ENCODE results near the gene PAM.
"Not testable (repeated sequence)": the region's sequence is repeated elsewhere in the genome, so short reads cannot be mapped to it uniquely, and the experiment has no call there.

PAM gene

DNA sequence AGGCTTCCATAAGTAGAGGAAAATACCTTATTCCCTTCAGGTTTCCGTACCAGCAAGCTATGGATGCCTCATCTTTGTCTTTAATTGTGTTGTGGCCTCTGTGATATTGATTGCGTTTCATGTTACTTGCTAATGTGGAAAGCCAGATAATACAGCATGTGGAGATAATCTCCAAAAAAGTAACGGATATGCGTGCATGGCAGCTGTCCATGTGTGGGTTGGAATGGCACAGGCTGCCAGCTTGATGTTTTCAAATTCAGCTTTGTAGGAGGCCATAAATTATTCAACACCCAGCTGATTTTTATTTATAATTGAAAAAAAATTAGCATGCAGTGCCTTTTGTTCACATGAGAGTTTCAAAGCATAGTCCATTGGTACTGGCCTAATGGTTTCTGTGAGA is 219.9 kb downstream of the PAM start:
- no peak for DNase-seq (ENCODE audit: insufficient read length, low spot score)
- no peak for TF ChIP-seq POU2F2 (IDR thresholded peaks at IDR 0.05; ENCODE audit: low read depth, low read length)
- no peak for TF ChIP-seq POLR2AphosphoS5 (IDR thresholded peaks at IDR 0.05; ENCODE audit: low read depth, low read length)
- TF ChIP-seq TAF1 (IDR thresholded peaks at IDR 0.05; ENCODE audit: low read depth, low read length): no peak
- TF ChIP-seq POLR2A (IDR thresholded peaks at IDR 0.05; ENCODE audit: low read depth, low read length): no peak
- TF ChIP-seq PAX5 (IDR thresholded peaks at IDR 0.05; ENCODE audit: insufficient read depth, low read length, severe bottlenecking): no peak
- TF ChIP-seq SPI1 (IDR thresholded peaks at IDR 0.05; ENCODE audit: low read depth, low read length): no peak
- no peak for FAIRE-seq

DNA sequence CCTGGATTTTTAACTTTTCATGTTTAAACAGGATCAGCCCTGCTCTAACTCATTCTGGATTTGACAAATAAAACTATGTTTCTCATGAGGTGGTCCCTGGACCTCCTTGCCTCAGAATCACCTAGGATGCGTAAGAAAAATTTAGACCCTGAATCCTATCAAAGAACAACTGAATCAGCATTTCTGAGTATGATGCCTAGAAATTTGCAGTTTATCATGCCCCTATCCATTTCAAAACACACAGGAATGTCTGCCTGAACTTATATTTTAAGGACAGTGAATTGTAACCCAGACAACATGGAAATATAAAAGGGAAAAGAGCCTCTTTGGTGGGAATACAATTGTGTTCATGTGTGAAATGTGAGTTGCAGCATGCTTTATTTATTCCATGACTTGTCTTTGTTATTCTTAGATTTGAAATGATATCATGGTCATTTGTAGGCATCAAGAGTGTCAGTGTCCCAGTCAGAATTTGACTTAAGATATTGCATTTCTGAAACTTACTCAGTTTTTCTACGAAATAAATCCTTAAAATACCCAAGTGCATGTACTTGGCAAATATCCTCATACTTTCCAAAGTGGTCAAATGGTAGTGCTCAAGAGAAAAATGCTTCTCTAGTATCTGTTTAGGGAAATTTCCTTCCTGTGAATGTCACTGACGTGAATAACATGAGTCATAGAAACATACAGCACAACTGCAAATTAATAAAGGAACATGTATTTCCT is 220.5 kb downstream of the PAM start:
- TF ChIP-seq TAF1 (IDR thresholded peaks at IDR 0.05; ENCODE audit: low read depth, low read length): no peak
- no peak for TF ChIP-seq POU2F2 (IDR thresholded peaks at IDR 0.05; ENCODE audit: low read depth, low read length)
- no peak for TF ChIP-seq SPI1 (IDR thresholded peaks at IDR 0.05; ENCODE audit: low read depth, low read length)
- no peak for TF ChIP-seq PAX5 (IDR thresholded peaks at IDR 0.05; ENCODE audit: insufficient read depth, low read length, severe bottlenecking)
- TF ChIP-seq POLR2A (IDR thresholded peaks at IDR 0.05; ENCODE audit: low read depth, low read length): no peak
- no peak for TF ChIP-seq POLR2AphosphoS5 (IDR thresholded peaks at IDR 0.05; ENCODE audit: low read depth, low read length)
- FAIRE-seq: no peak
- DNase-seq (ENCODE audit: insufficient read length, low spot score): no peak

DNA sequence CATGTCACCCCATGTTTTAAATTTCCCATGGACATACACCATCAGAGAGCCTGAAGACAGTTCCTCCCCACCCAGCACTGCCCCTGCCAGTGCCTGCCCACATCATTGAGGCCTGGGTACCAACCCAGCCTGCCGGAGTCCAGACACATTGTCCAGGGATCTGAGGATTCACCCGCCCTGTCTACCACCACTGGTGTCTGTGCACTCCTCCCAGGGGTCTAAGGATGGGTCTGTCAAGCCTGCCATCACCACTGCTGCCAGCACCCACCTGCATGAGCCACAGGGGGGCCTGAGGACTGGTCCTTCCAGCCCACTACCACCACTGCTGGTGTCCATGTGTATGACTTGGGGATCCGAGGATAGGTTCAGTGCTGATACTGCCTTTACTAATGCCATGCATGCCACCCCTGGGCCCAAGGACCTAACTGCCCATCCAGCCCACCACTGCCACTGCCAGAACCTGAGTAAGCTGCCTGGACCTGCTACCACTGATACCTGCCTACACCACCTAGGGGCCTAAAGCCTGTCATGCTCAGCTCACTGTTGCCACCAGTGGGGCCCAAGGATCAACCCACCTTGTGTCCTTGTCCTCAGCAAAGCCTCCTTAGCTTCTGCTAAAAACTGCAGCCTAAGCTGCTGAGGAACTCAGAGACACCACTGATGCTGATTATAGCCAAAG is 227.0 kb downstream of the PAM start:
- TF ChIP-seq TAF1 (IDR thresholded peaks at IDR 0.05; ENCODE audit: low read depth, low read length) (no peak), POU2F2 (IDR thresholded peaks at IDR 0.05; ENCODE audit: low read depth, low read length) (no peak), PAX5 (IDR thresholded peaks at IDR 0.05; ENCODE audit: insufficient read depth, low read length, severe bottlenecking) (no peak), POLR2A (IDR thresholded peaks at IDR 0.05; ENCODE audit: low read depth, low read length) (no peak), SPI1 (IDR thresholded peaks at IDR 0.05; ENCODE audit: low read depth, low read length) (no peak), POLR2AphosphoS5 (IDR thresholded peaks at IDR 0.05; ENCODE audit: low read depth, low read length) (no peak)
- FAIRE-seq (no peak), DNase-seq (ENCODE audit: insufficient read length, low spot score) (no peak)

DNA sequence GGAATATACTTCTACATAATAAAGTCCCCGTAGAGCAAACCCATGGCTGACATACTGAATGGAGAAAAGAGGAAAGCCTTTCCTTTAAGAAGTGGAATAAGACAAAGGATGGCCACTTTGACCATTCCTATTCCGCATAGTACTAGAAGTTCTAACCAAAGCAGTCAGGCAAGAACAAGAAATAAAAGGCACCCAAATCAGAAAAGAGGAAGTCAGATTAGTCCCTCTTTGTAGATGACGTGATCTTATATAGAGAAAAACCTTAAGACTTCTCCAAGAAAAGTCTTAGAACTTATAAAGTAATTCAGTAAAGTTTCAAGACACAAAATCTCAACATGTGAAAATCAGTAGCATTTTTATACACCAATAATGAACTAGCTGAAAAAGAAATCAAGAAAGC is 231.0 kb downstream of the PAM start:
- no peak for DNase-seq (ENCODE audit: insufficient read length, low spot score)
- FAIRE-seq: no peak
- TF ChIP-seq POU2F2 (IDR thresholded peaks at IDR 0.05; ENCODE audit: low read depth, low read length): no peak
- TF ChIP-seq SPI1 (IDR thresholded peaks at IDR 0.05; ENCODE audit: low read depth, low read length): peak; percentile 83

DNA sequence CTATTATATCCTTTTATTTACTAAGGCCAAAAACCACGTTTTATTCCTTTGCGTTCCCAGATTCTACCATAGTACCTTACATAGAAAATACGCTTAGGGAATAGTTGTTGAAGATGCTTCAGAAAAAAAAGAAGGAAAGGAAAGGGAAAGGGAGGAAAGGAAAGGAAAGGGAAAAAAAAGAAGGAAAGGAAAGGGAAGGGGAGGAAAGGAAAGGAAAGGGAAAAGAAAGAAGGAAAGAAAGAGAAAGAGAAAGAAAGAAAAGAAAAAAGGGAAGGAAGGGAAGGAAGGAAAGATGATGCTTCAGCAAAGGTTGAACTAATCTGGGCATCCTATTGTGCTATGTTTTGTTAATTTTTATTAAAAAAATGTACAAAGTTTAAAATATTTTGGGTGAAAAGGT is 233.4 kb downstream of the PAM start:
- FAIRE-seq (no peak), DNase-seq (ENCODE audit: insufficient read length, low spot score) (no peak)
- no peak for TF ChIP-seq POLR2A (IDR thresholded peaks at IDR 0.05; ENCODE audit: low read depth, low read length)
- TF ChIP-seq TAF1 (IDR thresholded peaks at IDR 0.05; ENCODE audit: low read depth, low read length): no peak
- TF ChIP-seq POLR2AphosphoS5 (IDR thresholded peaks at IDR 0.05; ENCODE audit: low read depth, low read length): no peak
- no peak for TF ChIP-seq PAX5 (IDR thresholded peaks at IDR 0.05; ENCODE audit: insufficient read depth, low read length, severe bottlenecking)
- TF ChIP-seq SPI1 (IDR thresholded peaks at IDR 0.05; ENCODE audit: low read depth, low read length): no peak
- TF ChIP-seq POU2F2 (IDR thresholded peaks at IDR 0.05; ENCODE audit: low read depth, low read length): no peak

DNA sequence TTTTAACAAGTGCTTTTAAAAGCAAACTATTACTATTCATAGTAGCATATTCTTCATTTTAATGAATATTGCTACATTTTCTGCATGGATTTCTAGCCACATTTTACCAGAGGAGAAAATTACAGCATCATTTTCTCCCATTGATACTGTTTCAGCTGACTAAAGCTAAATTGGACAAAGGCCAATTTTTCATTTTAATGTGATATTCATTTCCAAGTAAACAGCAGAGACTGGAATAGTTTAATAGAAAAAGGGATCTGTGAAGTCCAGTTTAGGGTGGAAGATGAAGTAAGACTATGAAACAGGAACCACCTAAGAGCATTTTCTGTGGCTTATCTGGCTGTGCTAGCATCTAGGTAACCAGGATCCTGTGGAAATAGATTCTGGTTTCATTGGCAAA is 236.7 kb downstream of the PAM start:
- no peak for TF ChIP-seq PAX5 (IDR thresholded peaks at IDR 0.05; ENCODE audit: insufficient read depth, low read length, severe bottlenecking)
- no peak for TF ChIP-seq TAF1 (IDR thresholded peaks at IDR 0.05; ENCODE audit: low read depth, low read length)
- TF ChIP-seq POLR2AphosphoS5 (IDR thresholded peaks at IDR 0.05; ENCODE audit: low read depth, low read length): no peak
- no peak for TF ChIP-seq POU2F2 (IDR thresholded peaks at IDR 0.05; ENCODE audit: low read depth, low read length)
- FAIRE-seq (no peak), DNase-seq (ENCODE audit: insufficient read length, low spot score) (no peak)

DNA sequence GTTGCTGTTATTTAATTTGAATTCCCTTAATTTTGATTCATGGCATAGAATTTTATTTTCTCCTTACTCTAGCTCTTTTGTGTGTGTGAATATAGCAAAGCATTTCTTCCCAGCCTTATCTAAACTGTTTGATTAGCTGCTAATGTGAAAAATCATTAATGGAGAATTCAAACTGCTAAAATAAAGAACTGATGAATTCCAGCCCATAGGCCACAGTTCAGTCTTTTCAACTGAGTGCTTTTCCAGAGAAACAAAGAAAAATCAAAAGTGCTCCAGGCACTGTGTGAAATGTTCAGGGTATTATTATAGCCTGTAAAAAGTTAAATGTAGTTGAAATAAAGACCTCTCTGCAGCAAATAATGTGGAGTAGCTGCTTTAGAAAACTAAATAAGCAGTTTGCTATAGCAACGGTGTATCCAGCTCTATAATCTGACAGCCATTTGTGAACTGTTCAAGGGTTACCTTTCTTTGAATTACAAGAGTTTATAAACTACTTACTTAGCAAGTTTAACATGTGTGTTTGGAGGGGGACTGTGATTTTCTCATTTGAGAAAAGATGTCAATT is 241.0 kb downstream of the PAM start:
- DNase-seq (ENCODE audit: insufficient read length, low spot score) (no peak), FAIRE-seq (no peak)
- TF ChIP-seq POLR2AphosphoS5 (IDR thresholded peaks at IDR 0.05; ENCODE audit: low read depth, low read length) (no peak), POLR2A (IDR thresholded peaks at IDR 0.05; ENCODE audit: low read depth, low read length) (no peak), POU2F2 (IDR thresholded peaks at IDR 0.05; ENCODE audit: low read depth, low read length) (no peak), SPI1 (IDR thresholded peaks at IDR 0.05; ENCODE audit: low read depth, low read length) (no peak), PAX5 (IDR thresholded peaks at IDR 0.05; ENCODE audit: insufficient read depth, low read length, severe bottlenecking) (no peak), TAF1 (IDR thresholded peaks at IDR 0.05; ENCODE audit: low read depth, low read length) (no peak)

DNA sequence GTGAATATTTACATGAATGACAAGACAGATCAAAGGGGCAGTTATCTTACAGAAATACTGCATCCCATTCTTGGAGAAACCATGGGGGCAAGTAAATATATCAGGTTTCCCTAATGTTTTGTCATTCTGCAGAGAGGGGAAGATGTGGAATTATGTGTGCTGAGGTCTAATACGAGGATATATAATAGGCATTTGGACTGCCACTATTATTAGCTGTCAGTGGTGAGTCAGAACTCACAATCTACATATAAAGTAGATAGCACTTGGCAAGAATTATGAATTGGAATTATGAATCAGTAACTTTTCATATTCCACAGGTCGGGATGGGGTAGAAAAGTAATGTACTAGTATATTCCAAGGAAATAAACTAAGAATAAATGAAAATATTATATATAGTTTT is 243.1 kb downstream of the PAM start:
- TF ChIP-seq TAF1 (IDR thresholded peaks at IDR 0.05; ENCODE audit: low read depth, low read length) (no peak), POLR2A (IDR thresholded peaks at IDR 0.05; ENCODE audit: low read depth, low read length) (no peak), PAX5 (IDR thresholded peaks at IDR 0.05; ENCODE audit: insufficient read depth, low read length, severe bottlenecking) (no peak), SPI1 (IDR thresholded peaks at IDR 0.05; ENCODE audit: low read depth, low read length) (no peak), POU2F2 (IDR thresholded peaks at IDR 0.05; ENCODE audit: low read depth, low read length) (no peak), POLR2AphosphoS5 (IDR thresholded peaks at IDR 0.05; ENCODE audit: low read depth, low read length) (no peak)
- FAIRE-seq (no peak), DNase-seq (ENCODE audit: insufficient read length, low spot score) (no peak)

DNA sequence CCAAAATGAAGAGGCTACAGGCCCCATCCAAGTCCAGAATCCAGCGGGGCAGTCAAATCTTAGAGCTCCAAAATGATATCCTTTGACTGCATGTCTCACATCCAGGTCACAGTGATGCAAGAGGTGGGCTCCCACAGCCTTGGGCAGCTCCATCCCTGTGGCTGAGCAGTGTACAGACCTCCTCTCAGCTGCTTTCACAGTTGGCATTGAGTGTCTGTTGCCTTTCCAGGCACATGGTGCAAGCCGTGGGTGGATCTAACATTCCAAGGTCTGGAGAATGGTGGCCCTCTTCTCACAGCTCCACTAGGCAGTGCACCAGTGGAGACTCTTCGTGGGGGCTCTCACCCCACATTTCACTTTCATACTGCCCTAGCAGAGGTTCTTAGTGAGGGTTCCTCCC is 244.1 kb downstream of the PAM start:
- no peak for TF ChIP-seq POLR2AphosphoS5 (IDR thresholded peaks at IDR 0.05; ENCODE audit: low read depth, low read length)
- TF ChIP-seq SPI1 (IDR thresholded peaks at IDR 0.05; ENCODE audit: low read depth, low read length): no peak
- no peak for TF ChIP-seq POLR2A (IDR thresholded peaks at IDR 0.05; ENCODE audit: low read depth, low read length)
- TF ChIP-seq TAF1 (IDR thresholded peaks at IDR 0.05; ENCODE audit: low read depth, low read length): no peak
- TF ChIP-seq PAX5 (IDR thresholded peaks at IDR 0.05; ENCODE audit: insufficient read depth, low read length, severe bottlenecking): no peak
- no peak for TF ChIP-seq POU2F2 (IDR thresholded peaks at IDR 0.05; ENCODE audit: low read depth, low read length)
- no peak for DNase-seq (ENCODE audit: insufficient read length, low spot score)
- no peak for FAIRE-seq

DNA sequence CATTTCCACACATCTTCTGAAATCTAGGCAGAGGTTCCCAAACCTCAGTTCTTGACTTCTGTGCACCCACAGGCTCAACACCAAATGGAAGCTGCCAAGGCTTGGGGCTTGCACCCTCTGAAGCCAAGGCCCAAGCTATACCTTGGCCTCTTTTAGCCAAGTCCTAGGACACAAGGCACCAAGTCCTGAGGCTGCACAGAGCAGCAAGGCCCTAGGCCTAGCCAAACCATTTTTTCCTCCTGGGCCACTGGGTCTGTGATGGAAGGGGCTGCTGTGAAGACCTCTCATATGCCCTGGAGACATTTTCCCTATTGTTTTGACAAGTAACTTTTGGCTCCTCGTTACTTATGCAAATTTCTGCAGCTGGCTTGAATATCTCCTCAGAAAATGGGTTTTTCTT is 244.5 kb downstream of the PAM start:
- not testable (repeated sequence) for DNase-seq (ENCODE audit: insufficient read length, low spot score); FAIRE-seq

Data from GM12891 (cell line).